ENCODE measurements around the gene SCP2.

- TF ChIP-seq CTCF (IDR thresholded peaks at IDR 0.05; ENCODE audit: low read length) = no peak
- TF ChIP-seq EZH2 (IDR thresholded peaks at IDR 0.05; ENCODE audit: borderline replicate concordance, low read length) = no peak
These were observed 1.5 kb upstream of the SCP2 start for GRCh38 chr1:52925571-52926005.
